KOPT-K1 (cell line): ENCODE measurements around the gene WDR33.

ENCODE experiments used
- H3K27ac ChIP-seq: fragments of 200-600 bp; sonication (generic); 2 replicates; pipeline ENCODE4 v1.5.1; 2016; ENCODE audit warnings: antibody characterized with exemption, mild to moderate bottlenecking, low read depth, low read length; ENCODE audit not compliant: poor library complexity, severe bottlenecking
- H3K36me3 ChIP-seq: fragments of 200-600 bp; sonication (generic); 2 replicates; pipeline ENCODE4 v1.5.1; 2017; ENCODE audit warnings: antibody characterized with exemption, mild to moderate bottlenecking, low read length, moderate library complexity; ENCODE audit not compliant: insufficient read depth
- H3K9me3 ChIP-seq: fragments of 200-600 bp; sonication (generic); 2 replicates; pipeline ENCODE4 v1.5.1; 2017; ENCODE audit warnings: antibody characterized with exemption, low read length, mild to moderate bottlenecking; ENCODE audit not compliant: insufficient read depth, poor library complexity, severe bottlenecking

The WDR33 gene

GRCh38 chr2:127673291-127674069, 137.5 kb downstream of the WDR33 start:
- Histone ChIP-seq H3K9me3 (no peaks in the 10 kb centered on the region), H3K36me3 (no peaks in the 10 kb centered on the region), H3K27ac (no peak overlapping the region)

GRCh38 chr2:127672341-127673224, 138.4 kb downstream of the WDR33 start:
- H3K36me3 ChIP-seq, result no peaks in the 10 kb centered on the region
- H3K9me3 ChIP-seq, result no peaks in the 10 kb centered on the region
- no peak overlapping the region for H3K27ac ChIP-seq

- H3K27ac ChIP-seq, result no peak overlapping the region
- no peaks in the 10 kb centered on the region for H3K9me3 ChIP-seq
- H3K36me3 ChIP-seq, result no peaks in the 10 kb centered on the region
Observed at GRCh38 chr2:127671557-127672302, 139.2 kb downstream of the WDR33 start.

- Histone ChIP-seq H3K9me3 (no peaks in the 10 kb centered on the region), H3K27ac (no peak overlapping the region), H3K36me3 (no peaks in the 10 kb centered on the region)
Observed at GRCh38 chr2:127670957-127671290, 140.0 kb downstream of the WDR33 start.

GRCh38 chr2:127670055-127670956, 140.7 kb downstream of the WDR33 start:
- Histone ChIP-seq H3K36me3 (no peaks in the 10 kb centered on the region), H3K9me3 (no peaks in the 10 kb centered on the region), H3K27ac (no peak overlapping the region)

GRCh38 chr2:127669056-127669455, 141.9 kb downstream of the WDR33 start:
- no peak overlapping the region for H3K27ac ChIP-seq
- no peaks in the 10 kb centered on the region for H3K36me3 ChIP-seq
- no peaks in the 10 kb centered on the region for H3K9me3 ChIP-seq

GRCh38 chr2:127665267-127665893, 145.6 kb downstream of the WDR33 start:
- Histone ChIP-seq H3K36me3 (no peaks in the 10 kb centered on the region), H3K9me3 (no peaks in the 10 kb centered on the region), H3K27ac (no peak overlapping the region)

GRCh38 chr2:127664895-127665225, 146.1 kb downstream of the WDR33 start:
- H3K9me3 ChIP-seq, result no peaks in the 10 kb centered on the region
- no peak overlapping the region for H3K27ac ChIP-seq
- H3K36me3 ChIP-seq, result no peaks in the 10 kb centered on the region

GRCh38 chr2:127664065-127664894, 146.7 kb downstream of the WDR33 start:
- H3K9me3 ChIP-seq, result no peaks in the 10 kb centered on the region

GRCh38 chr2:127663566-127664064, 147.4 kb downstream of the WDR33 start:
- no peak overlapping the region for H3K27ac ChIP-seq

More at GRCh38 chr2:127664065-127664894, 146.7 kb downstream of the WDR33 start:
- no peaks in the 10 kb centered on the region for H3K36me3 ChIP-seq
- H3K27ac ChIP-seq, result no peak overlapping the region

GRCh38 chr2:127662937-127663565, 147.9 kb downstream of the WDR33 start:
- Histone ChIP-seq H3K36me3 (no peaks in the 10 kb centered on the region), H3K27ac (no peak overlapping the region), H3K9me3 (no peaks in the 10 kb centered on the region)

More at GRCh38 chr2:127663566-127664064, 147.4 kb downstream of the WDR33 start:
- H3K9me3 ChIP-seq, result no peaks in the 10 kb centered on the region
- no peaks in the 10 kb centered on the region for H3K36me3 ChIP-seq

GRCh38 chr2:127661949-127662510, 148.9 kb downstream of the WDR33 start:
- no peaks in the 10 kb centered on the region for H3K9me3 ChIP-seq
- H3K27ac ChIP-seq, result no peak overlapping the region
- H3K36me3 ChIP-seq, result no peaks in the 10 kb centered on the region
